ENCODE data around the gene ITGA1.

DNA sequence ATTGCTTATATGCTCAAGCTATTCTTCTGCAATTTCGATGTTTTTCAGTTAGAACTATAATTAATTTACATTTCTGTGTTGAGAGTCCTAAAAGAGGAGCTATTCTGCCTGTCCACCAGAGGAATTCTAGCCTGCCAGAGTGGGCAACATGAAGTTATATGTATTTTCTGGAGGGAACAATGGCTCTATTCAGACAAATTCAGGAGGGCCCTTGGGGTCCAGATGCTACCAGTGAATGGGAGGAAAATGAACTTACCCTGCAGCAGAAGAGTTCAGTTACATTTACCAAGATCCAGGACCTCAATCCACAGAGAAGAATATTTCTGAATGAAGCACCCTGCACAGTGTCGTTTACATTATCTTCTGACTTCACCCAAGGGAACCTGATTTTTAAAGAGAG, 80.7 kb downstream of the ITGA1 start:
- TF ChIP-seq POLR2A (IDR thresholded peaks at IDR 0.05), result no peak
- TF ChIP-seq, protein P1, sequence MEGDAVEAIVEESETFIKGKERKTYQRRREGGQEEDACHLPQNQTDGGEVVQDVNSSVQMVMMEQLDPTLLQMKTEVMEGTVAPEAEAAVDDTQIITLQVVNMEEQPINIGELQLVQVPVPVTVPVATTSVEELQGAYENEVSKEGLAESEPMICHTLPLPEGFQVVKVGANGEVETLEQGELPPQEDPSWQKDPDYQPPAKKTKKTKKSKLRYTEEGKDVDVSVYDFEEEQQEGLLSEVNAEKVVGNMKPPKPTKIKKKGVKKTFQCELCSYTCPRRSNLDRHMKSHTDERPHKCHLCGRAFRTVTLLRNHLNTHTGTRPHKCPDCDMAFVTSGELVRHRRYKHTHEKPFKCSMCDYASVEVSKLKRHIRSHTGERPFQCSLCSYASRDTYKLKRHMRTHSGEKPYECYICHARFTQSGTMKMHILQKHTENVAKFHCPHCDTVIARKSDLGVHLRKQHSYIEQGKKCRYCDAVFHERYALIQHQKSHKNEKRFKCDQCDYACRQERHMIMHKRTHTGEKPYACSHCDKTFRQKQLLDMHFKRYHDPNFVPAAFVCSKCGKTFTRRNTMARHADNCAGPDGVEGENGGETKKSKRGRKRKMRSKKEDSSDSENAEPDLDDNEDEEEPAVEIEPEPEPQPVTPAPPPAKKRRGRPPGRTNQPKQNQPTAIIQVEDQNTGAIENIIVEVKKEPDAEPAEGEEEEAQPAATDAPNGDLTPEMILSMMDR (IDR thresholded peaks at IDR 0.05), result no peak
